ENCODE data around the gene TAB2. TPM values are rescaled to one million over a fixed set of nuclear protein-coding genes. Genes with fewer than 3 reads are reported as not detected.

Gene TAB2
- total and polyA plus RNA-seq, 2 experiments from 2014 or later: 19.8 to 59.2 TPM

DNA sequence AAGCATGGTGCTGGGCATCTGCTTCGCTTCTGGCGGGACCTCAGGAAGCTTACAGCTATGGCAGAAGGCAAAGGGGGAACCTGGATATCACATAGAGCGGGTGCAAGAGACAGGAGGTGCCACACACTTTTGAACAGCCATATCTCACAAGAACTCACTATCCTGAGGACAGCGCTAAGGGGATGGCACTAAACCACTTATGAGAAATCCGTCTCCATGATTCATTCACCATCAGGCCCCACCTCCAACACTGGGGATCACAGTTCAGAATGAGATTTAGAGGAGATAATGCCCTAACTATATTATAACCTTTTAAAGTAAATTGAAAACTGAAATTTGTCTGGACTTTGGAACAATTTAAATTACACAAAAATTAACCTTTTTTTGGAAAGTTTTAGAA, 44.8 kb downstream of the TAB2 start:
- Mint-ChIP-seq H3K4me1 (peaks cover 30% of the 10 kb centered on the region), H3K36me3 (ENCODE audit: low read depth) (peaks cover 8% of the 10 kb centered on the region), H3K27me3 (ENCODE audit: insufficient read depth, low read depth, poor library complexity) (no peaks in the 10 kb centered on the region), H3K27ac (no peak overlapping the region), H3K4me3 (no peak overlapping the region), H3K9me3 (no peaks in the 10 kb centered on the region)
- Histone ChIP-seq H3K36me3 (ENCODE audit: insufficient read depth) (no peaks in the 10 kb centered on the region), H3K27me3 (ENCODE audit: insufficient read depth) (no peaks in the 10 kb centered on the region), H3K4me2 (no peak overlapping the region), H3F3A (replicated peaks; ENCODE audit: low read depth) (no peaks in the 10 kb centered on the region), H3K79me2 (replicated peaks; ENCODE audit: insufficient read depth) (peaks cover 100% of the 10 kb centered on the region), H3K4me1 (ENCODE audit: insufficient read depth) (peaks cover 23% of the 10 kb centered on the region), H3K27ac (ENCODE audit: low read depth) (no peak overlapping the region), H3K9me2 (ENCODE audit: insufficient read depth) (no peaks in the 10 kb centered on the region), H2AFZ (no peak overlapping the region), H4K20me1 (replicated peaks; ENCODE audit: insufficient read depth) (peaks cover 46% of the 10 kb centered on the region), H3K4me3 (no peak overlapping the region)
- no peak for TF ChIP-seq POLR2AphosphoS5 (IDR thresholded peaks at IDR 0.05; ENCODE audit: low read depth)
- TF ChIP-seq STAT1 (IDR thresholded peaks at IDR 0.05; ENCODE audit: unreplicated experiment): no peak
- no peak for TF ChIP-seq EZH2phosphoT487 (IDR thresholded peaks at IDR 0.05; ENCODE audit: unreplicated experiment)
- TF ChIP-seq ZNF331 (CRISPR knock-in tag; IDR thresholded peaks at IDR 0.05; ENCODE audit: low read depth): no peak
- TF ChIP-seq ZNF114 (CRISPR knock-in tag; IDR thresholded peaks at IDR 0.05): no peak
- TF ChIP-seq, protein P1, sequence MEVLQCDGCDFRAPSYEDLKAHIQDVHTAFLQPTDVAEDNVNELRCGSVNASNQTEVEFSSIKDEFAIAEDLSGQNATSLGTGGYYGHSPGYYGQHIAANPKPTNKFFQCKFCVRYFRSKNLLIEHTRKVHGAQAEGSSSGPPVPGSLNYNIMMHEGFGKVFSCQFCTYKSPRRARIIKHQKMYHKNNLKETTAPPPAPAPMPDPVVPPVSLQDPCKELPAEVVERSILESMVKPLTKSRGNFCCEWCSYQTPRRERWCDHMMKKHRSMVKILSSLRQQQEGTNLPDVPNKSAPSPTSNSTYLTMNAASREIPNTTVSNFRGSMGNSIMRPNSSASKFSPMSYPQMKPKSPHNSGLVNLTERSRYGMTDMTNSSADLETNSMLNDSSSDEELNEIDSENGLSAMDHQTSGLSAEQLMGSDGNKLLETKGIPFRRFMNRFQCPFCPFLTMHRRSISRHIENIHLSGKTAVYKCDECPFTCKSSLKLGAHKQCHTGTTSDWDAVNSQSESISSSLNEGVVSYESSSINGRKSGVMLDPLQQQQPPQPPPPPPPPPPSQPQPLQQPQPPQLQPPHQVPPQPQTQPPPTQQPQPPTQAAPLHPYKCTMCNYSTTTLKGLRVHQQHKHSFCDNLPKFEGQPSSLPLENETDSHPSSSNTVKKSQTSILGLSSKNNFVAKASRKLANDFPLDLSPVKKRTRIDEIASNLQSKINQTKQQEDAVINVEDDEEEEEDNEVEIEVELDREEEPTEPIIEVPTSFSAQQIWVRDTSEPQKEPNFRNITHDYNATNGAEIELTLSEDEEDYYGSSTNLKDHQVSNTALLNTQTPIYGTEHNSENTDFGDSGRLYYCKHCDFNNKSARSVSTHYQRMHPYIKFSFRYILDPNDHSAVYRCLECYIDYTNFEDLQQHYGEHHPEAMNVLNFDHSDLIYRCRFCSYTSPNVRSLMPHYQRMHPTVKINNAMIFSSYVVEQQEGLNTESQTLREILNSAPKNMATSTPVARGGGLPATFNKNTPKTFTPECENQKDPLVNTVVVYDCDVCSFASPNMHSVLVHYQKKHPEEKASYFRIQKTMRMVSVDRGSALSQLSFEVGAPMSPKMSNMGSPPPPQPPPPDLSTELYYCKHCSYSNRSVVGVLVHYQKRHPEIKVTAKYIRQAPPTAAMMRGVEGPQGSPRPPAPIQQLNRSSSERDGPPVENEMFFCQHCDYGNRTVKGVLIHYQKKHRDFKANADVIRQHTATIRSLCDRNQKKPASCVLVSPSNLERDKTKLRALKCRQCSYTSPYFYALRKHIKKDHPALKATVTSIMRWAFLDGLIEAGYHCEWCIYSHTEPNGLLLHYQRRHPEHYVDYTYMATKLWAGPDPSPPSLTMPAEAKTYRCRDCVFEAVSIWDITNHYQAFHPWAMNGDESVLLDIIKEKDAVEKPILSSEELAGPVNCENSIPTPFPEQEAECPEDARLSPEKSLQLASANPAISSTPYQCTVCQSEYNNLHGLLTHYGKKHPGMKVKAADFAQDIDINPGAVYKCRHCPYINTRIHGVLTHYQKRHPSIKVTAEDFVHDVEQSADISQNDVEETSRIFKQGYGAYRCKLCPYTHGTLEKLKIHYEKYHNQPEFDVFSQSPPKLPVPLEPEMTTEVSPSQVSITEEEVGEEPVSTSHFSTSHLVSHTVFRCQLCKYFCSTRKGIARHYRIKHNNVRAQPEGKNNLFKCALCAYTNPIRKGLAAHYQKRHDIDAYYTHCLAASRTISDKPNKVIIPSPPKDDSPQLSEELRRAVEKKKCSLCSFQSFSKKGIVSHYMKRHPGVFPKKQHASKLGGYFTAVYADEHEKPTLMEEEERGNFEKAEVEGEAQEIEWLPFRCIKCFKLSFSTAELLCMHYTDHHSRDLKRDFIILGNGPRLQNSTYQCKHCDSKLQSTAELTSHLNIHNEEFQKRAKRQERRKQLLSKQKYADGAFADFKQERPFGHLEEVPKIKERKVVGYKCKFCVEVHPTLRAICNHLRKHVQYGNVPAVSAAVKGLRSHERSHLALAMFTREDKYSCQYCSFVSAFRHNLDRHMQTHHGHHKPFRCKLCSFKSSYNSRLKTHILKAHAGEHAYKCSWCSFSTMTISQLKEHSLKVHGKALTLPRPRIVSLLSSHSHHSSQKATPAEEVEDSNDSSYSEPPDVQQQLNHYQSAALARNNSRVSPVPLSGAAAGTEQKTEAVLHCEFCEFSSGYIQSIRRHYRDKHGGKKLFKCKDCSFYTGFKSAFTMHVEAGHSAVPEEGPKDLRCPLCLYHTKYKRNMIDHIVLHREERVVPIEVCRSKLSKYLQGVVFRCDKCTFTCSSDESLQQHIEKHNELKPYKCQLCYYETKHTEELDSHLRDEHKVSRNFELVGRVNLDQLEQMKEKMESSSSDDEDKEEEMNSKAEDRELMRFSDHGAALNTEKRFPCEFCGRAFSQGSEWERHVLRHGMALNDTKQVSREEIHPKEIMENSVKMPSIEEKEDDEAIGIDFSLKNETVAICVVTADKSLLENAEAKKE (CRISPR knock-in tag; IDR thresholded peaks at IDR 0.05): no peak
- no peak for TF ChIP-seq CTCF (conservative IDR thresholded peaks at IDR 0.05; ENCODE audit: low read depth in 2 of 2)
- no peak for TF ChIP-seq JUNB (IDR thresholded peaks at IDR 0.05; ENCODE audit: unreplicated experiment)
- TF ChIP-seq REST (IDR thresholded peaks at IDR 0.05; ENCODE audit: unreplicated experiment): no peak
- TF ChIP-seq NANOG (IDR thresholded peaks at IDR 0.05; ENCODE audit: borderline replicate concordance): no peak
- TF ChIP-seq, protein P2, sequence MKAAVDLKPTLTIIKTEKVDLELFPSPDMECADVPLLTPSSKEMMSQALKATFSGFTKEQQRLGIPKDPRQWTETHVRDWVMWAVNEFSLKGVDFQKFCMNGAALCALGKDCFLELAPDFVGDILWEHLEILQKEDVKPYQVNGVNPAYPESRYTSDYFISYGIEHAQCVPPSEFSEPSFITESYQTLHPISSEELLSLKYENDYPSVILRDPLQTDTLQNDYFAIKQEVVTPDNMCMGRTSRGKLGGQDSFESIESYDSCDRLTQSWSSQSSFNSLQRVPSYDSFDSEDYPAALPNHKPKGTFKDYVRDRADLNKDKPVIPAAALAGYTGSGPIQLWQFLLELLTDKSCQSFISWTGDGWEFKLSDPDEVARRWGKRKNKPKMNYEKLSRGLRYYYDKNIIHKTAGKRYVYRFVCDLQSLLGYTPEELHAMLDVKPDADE (IDR thresholded peaks at IDR 0.05): no peak
- no peak for TF ChIP-seq CREB1 (CRISPR knock-in tag; IDR thresholded peaks at IDR 0.05; ENCODE audit: low read depth)
- no peak for ATAC-seq
- DNase-seq (ENCODE audit: low spot score): no peak
